HepG2 (cell line): ENCODE measurements around the gene NR3C2. TPM values are rescaled to one million over a fixed set of nuclear protein-coding genes. Genes with fewer than 3 reads are reported as not detected.

ENCODE experiments used
- ATAC-seq: fragments of 200-7000 bp; cut with Tn5 transposase; 3 replicates; pipeline ENCODE4 v1.9.1; 2020; ENCODE audit warnings: mild to moderate bottlenecking, moderate library complexity
- BruUV-seq: library from RNA; stranded (reverse); fragments of 400-500 nt; replicated peaks from 2 replicates; lab custom pipeline; 2021; lab: Mats Ljungman, UMichigan
- CTCF ChIA-PET: fragments of 300-600 bp; formaldehyde crosslinking; extraction: SDS; loops from one replicate; lab custom pipeline; 2021; ENCODE audit warnings: low total read pairs, inconsistent platforms, low intra/inter-chr PET ratio; lab: Yijun Ruan, JAX
- POLR2A ChIA-PET: fragments of 350-600 bp; sonication (Branson Sonifier 250); formaldehyde crosslinking; loops from one replicate; lab custom pipeline; 2020; ENCODE audit warnings: antibody characterized with exemption, inconsistent platforms; lab: Yijun Ruan, JAX
- DNase-seq: peaks from one replicate; pipeline ENCODE4 v3.0.0-alpha.2; 2015; ENCODE audit warnings: low spot score
- FAIRE-seq: peaks from 3 replicates; lab custom pipeline; 2011; peaks lifted over from hg19 to GRCh38; lab: Jason Lieb, UNC
- H2AFZ ChIP-seq: one replicate; pipeline ENCODE4 v1.6.1; 2011; ENCODE audit warnings: low read length, inconsistent platforms
- H3K27ac ChIP-seq: fragments of 300-600 bp; 3 replicates; pipeline ENCODE4 v1.8.0; 2011; ENCODE audit warnings: mixed run types, mild to moderate bottlenecking, mixed read lengths, low read length, inconsistent platforms; ENCODE audit not compliant: insufficient read depth; ENCODE audit errors: extremely low read length
- H3K27me3 ChIP-seq, 2 experiments: fragments of 200-600 bp in 1 of 2; 2 replicates in 1 of 2; 3 replicates in 1 of 2; pipeline versions ENCODE4 v1.6.0 to v1.8.0; 2011; ENCODE audit warnings: low read length in 2 of 2, mild to moderate bottlenecking in 2 of 2, moderate library complexity in 2 of 2, inconsistent platforms in 1 of 2; ENCODE audit not compliant: insufficient read depth in 2 of 2, control insufficient read depth in 1 of 2
- H3K36me3 ChIP-seq, 2 experiments: fragments of 200-600 bp in 1 of 2; replicated peaks in 1 of 2; 2 replicates in 1 of 2; 3 replicates in 1 of 2; pipeline versions ENCODE4 v1.5.1 to v1.8.0; 2011; ENCODE audit warnings: low read length in 2 of 2, inconsistent platforms in 1 of 2; ENCODE audit not compliant: insufficient read depth in 2 of 2, control insufficient read depth in 1 of 2
- H3K4me1 ChIP-seq: 2 replicates; pipeline ENCODE4 v1.5.1; 2012; ENCODE audit warnings: low read length, inconsistent platforms; ENCODE audit not compliant: insufficient read depth
- H3K4me2 ChIP-seq: 2 replicates; pipeline ENCODE4 v1.6.0; 2011; ENCODE audit warnings: low read depth, low read length, inconsistent platforms
- H3K4me3 ChIP-seq, 3 experiments: fragments of 200-600 bp in 1 of 3; sonication (generic), shearing (Covaris generic) in 1 of 3; replicated peaks in 1 of 3; 2 replicates each; pipeline ENCODE4 v1.5.1; 2011 to 2016; ENCODE audit warnings: low read length in 3 of 3, inconsistent platforms in 2 of 3, low read depth in 2 of 3, mild to moderate bottlenecking in 2 of 3, control low read depth in 1 of 3, mixed read lengths in 1 of 3; ENCODE audit not compliant: insufficient read depth in 1 of 3
- H3K79me2 ChIP-seq: one replicate; pipeline ENCODE4 v1.6.1; 2011; ENCODE audit warnings: low read length, inconsistent platforms; ENCODE audit not compliant: insufficient read depth
- H3K9ac ChIP-seq: 2 replicates; pipeline ENCODE4 v1.6.0; 2011; ENCODE audit warnings: mild to moderate bottlenecking, low read depth, low read length, inconsistent platforms; ENCODE audit not compliant: insufficient read depth
- H3K9me3 ChIP-seq: 2 replicates; pipeline ENCODE4 v1.5.1; 2012; ENCODE audit warnings: mild to moderate bottlenecking, low read length
- H4K20me1 ChIP-seq: 2 replicates; pipeline ENCODE4 v1.6.0; 2011; ENCODE audit warnings: inconsistent platforms, mild to moderate bottlenecking, low read length, moderate library complexity; ENCODE audit not compliant: insufficient read depth
- AFF4 ChIP-seq: sonication (generic); formaldehyde crosslinking; IDR thresholded peaks from 2 replicates; pipeline ENCODE4 v1.4.0; 2020; ENCODE audit warnings: missing genetic modification reagents
- CBFB ChIP-seq: sonication (generic); formaldehyde crosslinking; IDR thresholded peaks from 2 replicates; pipeline ENCODE4 v1.4.0; 2020; ENCODE audit warnings: missing genetic modification reagents
- CSRNP1 ChIP-seq: sonication (generic); formaldehyde crosslinking; IDR thresholded peaks from 2 replicates; pipeline ENCODE4 v1.8.1; 2023; ENCODE audit warnings: mild to moderate bottlenecking, missing genetic modification reagents
- ELF1 ChIP-seq: sonication (generic); formaldehyde crosslinking; IDR thresholded peaks from 2 replicates; pipeline ENCODE4 v1.4.0; 2020; ENCODE audit warnings: missing genetic modification reagents
- JUND ChIP-seq: sonication (generic); formaldehyde crosslinking; IDR thresholded peaks from 2 replicates; pipeline ENCODE4 v1.8.0; 2022; ENCODE audit warnings: mild to moderate bottlenecking, missing genetic modification reagents
- MATR3 ChIP-seq: sonication (generic); formaldehyde crosslinking; IDR thresholded peaks from 2 replicates; pipeline ENCODE4 v1.4.0; 2020; ENCODE audit warnings: missing genetic modification reagents
- MBNL3 ChIP-seq: fragments of 250-450 bp; sonication (Bioruptor Pico); conservative IDR thresholded peaks from 2 replicates; pipeline ENCODE4 v1.8.0; 2022; ENCODE audit warnings: mild to moderate bottlenecking, inconsistent platforms
- NFYC ChIP-seq: IDR thresholded peaks from 2 replicates; pipeline ENCODE4 v1.6.1; 2016; ENCODE audit warnings: missing genetic modification reagents, missing compliant biosample characterization
- PCBP2 ChIP-seq: fragments of 200-400 bp; formaldehyde crosslinking; optimal IDR thresholded peaks from 2 replicates; pipeline ENCODE3; 2018; ENCODE audit warnings: low read length, low read depth; ENCODE audit not compliant: poor library complexity, severe bottlenecking
- SNAPC4 ChIP-seq: sonication (generic); formaldehyde crosslinking; IDR thresholded peaks from 2 replicates; pipeline ENCODE4 v1.4.0; 2020; ENCODE audit warnings: mild to moderate bottlenecking, missing genetic modification reagents
- TRIM24 ChIP-seq: sonication (generic); formaldehyde crosslinking; IDR thresholded peaks from 2 replicates; pipeline ENCODE4 v1.8.0; 2022; ENCODE audit warnings: mild to moderate bottlenecking, missing genetic modification reagents
- ZNF367 ChIP-seq: sonication (generic); formaldehyde crosslinking; IDR thresholded peaks from 2 replicates; pipeline ENCODE4 v1.4.0; 2020; ENCODE audit warnings: missing genetic modification reagents, borderline replicate concordance
- WGBS: methylation state at CpG from one replicate; pipeline ENCODE4 v1.1.6; 2017; ENCODE audit warnings: low lambda C conversion rate; 5-methylcytosine and 5-hydroxymethylcytosine counted together
- in situ Hi-C: cut with HindIII; loops from 2 replicates; pipeline ENCODE4 v1.10.0; 2017; ENCODE audit warnings: low pct_unique_long_range_greater_than_20kb; ENCODE audit not compliant: extremely low pct_ligation_motif_present
- intact Hi-C: fragments of 100-400 bp; cut with micrococcal nuclease; formaldehyde crosslinking; loops from one replicate; pipeline ENCODE4 v1.10.0; 2022; ENCODE audit not compliant: unreplicated experiment
- polyA plus RNA-seq, 8 experiments: library from polyadenylated mRNA; depleted of rRNA in 3 of 8; stranded (reverse) in 7 of 8; unstranded in 1 of 8; fragments of >200 nt; fragmentation: Illumina TruSeq in 4 of 8; extraction: Trizol in 4 of 8; gene quantifications; 2 replicates each; pipeline versions ENCODE4 v1.2.1 to v1.2.3, GENCODE V29; 2011 to 2016; ENCODE audit warnings: low read depth in 4 of 8, missing spikeins in 1 of 8, mixed read lengths in 1 of 8; ENCODE audit not compliant: insufficient read depth in 1 of 8
- total RNA-seq, 5 experiments: library from RNA; depleted of rRNA; stranded (reverse); fragments of >200 nt; fragmentation: Illumina TruSeq; extraction: Trizol; gene quantifications; 2 replicates each; pipeline ENCODE4 v1.2.3, GENCODE V29; 2016; ENCODE audit warnings: low read depth in 1 of 5

Gene NR3C2
- total and polyA plus RNA-seq, 2 of the 13 experiments (the other 11 are each of a cell fraction or from before 2014, with no cell fraction given): 0.26 to 0.46 TPM

GRCh38 chr4:148229028-148229427 is 213.2 kb downstream of the NR3C2 start (continued):
- TF ChIP-seq CSRNP1: no peak
- TF ChIP-seq TRIM24 (CRISPR knock-in tag): no peak

- H3K4me1 ChIP-seq: no peaks in the 10 kb centered on the region
- H3K36me3 ChIP-seq: no peaks in the 10 kb centered on the region
- BruUV-seq: no TSS peak
- no peak overlapping the region for H2AFZ ChIP-seq
- no peak overlapping the region for H3K4me2 ChIP-seq
- H3K79me2 ChIP-seq: no peaks in the 10 kb centered on the region
- H3K4me3 ChIP-seq: no peak overlapping the region
- no peaks in the 10 kb centered on the region for H3K27me3 ChIP-seq
- CTCF ChIA-PET: no interaction called here
- ATAC-seq: no peak
- no peak for FAIRE-seq
- WGBS: 24% methylated on average over 5 of the region's 5 CpGs
- intact Hi-C loops: no loop called here
- H3K9ac ChIP-seq: no peak overlapping the region
- no peaks in the 10 kb centered on the region for H3K9me3 ChIP-seq
- no peak for TF ChIP-seq PCBP2
- no peak for TF ChIP-seq MBNL3 (CRISPR knock-in tag)
- no peak for TF ChIP-seq NFYC (CRISPR knock-in tag)
- TF ChIP-seq SNAPC4 (CRISPR knock-in tag): no peak
- TF ChIP-seq AFF4 (CRISPR knock-in tag): no peak
- no peak for TF ChIP-seq CBFB (CRISPR knock-in tag)
- TF ChIP-seq ELF1 (CRISPR knock-in tag): no peak
- no peak for TF ChIP-seq MATR3
- no peak for TF ChIP-seq JUND
- no peak for TF ChIP-seq ZNF367
- TF ChIP-seq, all 625 proteins: peak for 0
- Histone ChIP-seq H3K27ac (no peak overlapping the region), H4K20me1 (no peaks in the 10 kb centered on the region)
- DNase-seq: no peak
- POLR2A ChIA-PET: no interaction called here
- in situ Hi-C loops: no loop called here
These were observed 215.1 kb downstream of the NR3C2 start for GRCh38 chr4:148227147-148227546.
